K562 (cell line): ENCODE measurements around the gene RAD17. TPM values are rescaled to one million over a fixed set of nuclear protein-coding genes. Genes with fewer than 3 reads are reported as not detected.

Source experiments
- ADNP ChIP-seq: fragments of 200-800 bp; sonication (Bioruptor generic); IDR thresholded peaks from 2 replicates; pipeline ENCODE4 v1.6.1; 2016; ENCODE audit warnings: missing genetic modification characterization, missing compliant biosample characterization
- ARID1B ChIP-seq: fragments of 450-650 bp; IDR thresholded peaks from 2 replicates; pipeline ENCODE4 v1.6.1; 2016; ENCODE audit warnings: antibody characterized with exemption, mild to moderate bottlenecking, inconsistent platforms
- ATF7 ChIP-seq: fragments of 450-650 bp; IDR thresholded peaks from 2 replicates; pipeline ENCODE4 v1.7.1; 2014; ENCODE audit warnings: mild to moderate bottlenecking, moderate library complexity
- CC2D1A ChIP-seq: fragments of 450-650 bp; IDR thresholded peaks from 2 replicates; pipeline ENCODE4 v1.6.1; 2017; ENCODE audit warnings: mild to moderate bottlenecking
- CHAMP1 ChIP-seq: fragments of 450-650 bp; IDR thresholded peaks from 2 replicates; pipeline ENCODE4 v1.6.1; 2016; ENCODE audit warnings: mild to moderate bottlenecking
- CREM ChIP-seq: IDR thresholded peaks from 2 replicates; pipeline ENCODE4 v1.6.1; 2014; ENCODE audit warnings: antibody characterized with exemption, low read depth
- EP300 ChIP-seq: IDR thresholded peaks from 2 replicates; pipeline ENCODE4 v1.6.1; 2012; ENCODE audit warnings: low read length, improper control_type of control experiment
- HDAC2 ChIP-seq: fragments of 450-650 bp; IDR thresholded peaks from 2 replicates; pipeline ENCODE4 v1.6.1; 2016; ENCODE audit warnings: mild to moderate bottlenecking
- JUN ChIP-seq, 2 experiments: sonication (generic) in 1 of 2; formaldehyde crosslinking in 1 of 2; IDR thresholded peaks; 2 replicates each; pipeline versions ENCODE4 v1.6.1 to v1.8.0; 2012 to 2022; ENCODE audit warnings: borderline replicate concordance in 2 of 2, mild to moderate bottlenecking in 2 of 2, improper control_type of control experiment in 1 of 2, low read depth in 1 of 2, low read length in 1 of 2, missing genetic modification reagents in 1 of 2
- NFIC ChIP-seq: fragments of 450-650 bp; IDR thresholded peaks from 2 replicates; pipeline ENCODE4 v1.6.1; 2017; ENCODE audit warnings: mild to moderate bottlenecking, inconsistent platforms
- NR2C1 ChIP-seq, 2 experiments: fragments of 450-650 bp; IDR thresholded peaks; 2 replicates each; pipeline ENCODE4 v1.6.1; 2017; ENCODE audit warnings: mild to moderate bottlenecking in 2 of 2, antibody characterized with exemption in 1 of 2, inconsistent platforms in 1 of 2, missing compliant biosample characterization in 1 of 2, missing genetic modification characterization in 1 of 2
- RBM17 ChIP-seq: fragments of 200-400 bp; formaldehyde crosslinking; IDR thresholded peaks from 2 replicates; pipeline ENCODE4 v1.6.1; 2017; ENCODE audit warnings: low read depth, mild to moderate bottlenecking, low read length, borderline replicate concordance
- TAF15 ChIP-seq: fragments of 200-400 bp; formaldehyde crosslinking; IDR thresholded peaks from 2 replicates; pipeline ENCODE4 v1.6.1; 2017; ENCODE audit warnings: mild to moderate bottlenecking, low read depth, low read length, moderate library complexity
- YY1 ChIP-seq, 3 experiments: IDR thresholded peaks; 2 replicates each; pipeline ENCODE4 v1.6.1; 2011; ENCODE audit warnings: low read length in 2 of 3, mild to moderate bottlenecking in 2 of 3, moderate library complexity in 2 of 3, borderline replicate concordance in 1 of 3, control low read depth in 1 of 3, low read depth in 1 of 3; ENCODE audit not compliant: insufficient read depth in 3 of 3, insufficient replicate concordance in 2 of 3, control insufficient read depth in 1 of 3, insufficient read length in 1 of 3; ENCODE audit errors: extremely low read depth in 1 of 3
- ZBTB11 ChIP-seq, 3 experiments: fragments of 200-800 bp in 1 of 3; fragments of 250-450 bp in 1 of 3; fragments of 450-650 bp in 1 of 3; sonication (Bioruptor Pico) in 1 of 3; sonication (Bioruptor generic) in 1 of 3; formaldehyde crosslinking in 1 of 3; IDR thresholded peaks; 2 replicates each; pipeline versions ENCODE4 v1.6.1 to v1.8.0; 2016 to 2022; ENCODE audit warnings: mild to moderate bottlenecking in 2 of 3, missing genetic modification characterization in 2 of 3, missing compliant biosample characterization in 1 of 3, moderate library complexity in 1 of 3
- ZNF282 ChIP-seq: sonication (generic); formaldehyde crosslinking; IDR thresholded peaks from 2 replicates; pipeline ENCODE4 v1.8.1; 2023; ENCODE audit warnings: missing genetic modification reagents
- ZNF324 ChIP-seq: fragments of 250-450 bp; sonication (Bioruptor Pico); IDR thresholded peaks from 2 replicates; pipeline ENCODE4 v1.4.0; 2020; ENCODE audit warnings: mild to moderate bottlenecking
- ZNF717 ChIP-seq: fragments of 250-450 bp; sonication (Bioruptor Pico); IDR thresholded peaks from 2 replicates; pipeline ENCODE4 v1.5.0; 2021
- polyA plus RNA-seq, 8 experiments: library from polyadenylated mRNA; depleted of rRNA in 4 of 8; stranded (reverse) in 5 of 8; unstranded in 3 of 8; fragments of >200 nt; fragmentation: Nextera tagmentation in 2 of 8; fragmentation: Illumina TruSeq in 1 of 8; extraction: Ambion mirVana in 2 of 8; extraction: Trizol in 1 of 8; gene quantifications; 2 replicates each; pipeline versions ENCODE4 v1.2.1 to v1.2.3, GENCODE V29; 2011 to 2014; ENCODE audit warnings: inconsistent platforms in 1 of 8, missing spikeins in 1 of 8
- total RNA-seq, 7 experiments: library from RNA; depleted of rRNA in 6 of 7; stranded (reverse); fragments of >200 nt in 6 of 7; fragmentation: Illumina TruSeq in 2 of 7; extraction: Trizol in 2 of 7; gene quantifications; 2 replicates each; pipeline versions ENCODE4 v1.2.1 to v1.2.3, GENCODE V29; 2011 to 2021; ENCODE audit warnings: low replicate concordance in 1 of 7
- TF ChIP-seq, protein P1 (sequence below), 3 experiments: fragments of 200-800 bp in 1 of 3; sonication (Bioruptor generic) in 1 of 3; sonication (generic) in 1 of 3; formaldehyde crosslinking in 1 of 3; IDR thresholded peaks; 2 replicates each; pipeline versions ENCODE4 v1.6.1 to v1.8.0; 2016 to 2022; ENCODE audit warnings: mild to moderate bottlenecking in 2 of 3, missing compliant biosample characterization in 2 of 3, missing genetic modification characterization in 2 of 3, missing genetic modification reagents in 1 of 3

The RAD17 gene
- total and polyA plus RNA-seq, 9 of the 15 experiments (the other 6 are each of a cell fraction or from before 2014, with no cell fraction given): 21.1 to 50.1 (median 40.1) TPM

GRCh38 chr5:69334793-69335268 lies 34.8 kb upstream of the RAD17 start (continued):
- TF ChIP-seq EP300 (no peak), ZNF324 (CRISPR knock-in tag) (no peak), NR2C1 (IDR thresholded peaks at IDR 0.05) (peak; percentile 48; the same call in 1 of the 2 replicates), NR2C1 (tag; IDR thresholded peaks at IDR 0.05) (no peak), NFIC (peak; percentile 23; the same call in 1 of the 2 replicates), RBM17 (no peak), CHAMP1 (0 out of 2 replicates have a peak, but pooled peaks have one; percentile 21), HDAC2 (0 out of 2 replicates have a peak, but pooled peaks have one; percentile 26), YY1 (IDR thresholded peaks at IDR 0.05; ENCODE audit: borderline replicate concordance in 1 of 3, control insufficient read depth in 1 of 3, extremely low read depth in 1 of 3, insufficient read depth in 3 of 3, insufficient read length in 1 of 3, insufficient replicate concordance in 2 of 3, low read depth in 1 of 3, low read length in 2 of 3) (peak in 2 of 3 experiments; percentile 45 to 46), ARID1B (peak; percentile 49), CREM (peak; percentile 56), ZBTB11 (CRISPR knock-in tag; IDR thresholded peaks at IDR 0.05) (no peak), JUN (IDR thresholded peaks at IDR 0.05; ENCODE audit: borderline replicate concordance, low read depth, low read length) (no peak), JUN (CRISPR knock-in tag; IDR thresholded peaks at IDR 0.05; ENCODE audit: borderline replicate concordance) (no peak), CC2D1A (peak; percentile 65; the same call in 1 of the 2 replicates), ADNP (tag) (peak; percentile 85), TAF15 (no peak), ZNF282 (CRISPR knock-in tag) (no peak), ZNF717 (CRISPR knock-in tag) (no peak), ATF7 (no peak; the same call in 1 of the 2 replicates)
- TF ChIP-seq, protein P1, sequence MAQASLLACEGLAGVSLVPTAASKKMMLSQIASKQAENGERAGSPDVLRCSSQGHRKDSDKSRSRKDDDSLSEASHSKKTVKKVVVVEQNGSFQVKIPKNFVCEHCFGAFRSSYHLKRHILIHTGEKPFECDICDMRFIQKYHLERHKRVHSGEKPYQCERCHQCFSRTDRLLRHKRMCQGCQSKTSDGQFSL (CRISPR knock-in tag; IDR thresholded peaks at IDR 0.05): 0 out of 2 replicates have a peak, but pooled peaks have one; percentile 23
- TF ChIP-seq, protein P1 (tag; IDR thresholded peaks at IDR 0.05): no peak
